ENCODE data around the gene DNM1L. TPM values are rescaled to one million over a fixed set of nuclear protein-coding genes. Genes with fewer than 3 reads are reported as not detected.

The DNM1L gene
- total and polyA plus RNA-seq, 2 donors, result 36.7 to 37.4 TPM

DNA sequence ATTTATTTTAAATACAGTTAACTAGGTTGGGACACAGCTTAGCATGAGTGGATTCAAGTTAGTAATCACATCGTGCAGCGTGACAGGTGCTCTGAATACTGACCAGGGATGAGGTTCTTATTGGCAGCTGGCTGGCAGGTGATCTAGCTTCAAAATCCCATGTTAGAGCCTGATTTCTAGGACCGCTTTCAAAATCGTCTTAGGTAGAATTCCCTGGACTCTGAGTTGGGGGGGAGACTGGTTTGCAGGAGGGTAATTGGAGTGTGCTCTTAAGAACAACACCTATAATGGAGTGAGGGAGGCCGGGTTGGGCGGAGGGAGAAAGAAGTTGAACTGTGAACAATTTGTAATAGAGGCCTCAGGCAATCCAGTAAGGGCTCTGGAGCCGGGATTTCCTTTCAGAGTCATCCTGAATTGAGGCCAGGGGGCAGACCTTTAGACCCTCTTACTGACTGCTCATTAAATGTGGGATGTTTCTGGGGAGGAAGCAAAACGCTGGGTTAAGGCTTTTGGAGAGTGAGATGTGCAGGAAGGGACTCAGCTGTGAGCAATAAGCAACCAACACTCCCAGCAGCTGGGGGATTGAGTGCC is 77.5 kb downstream of the DNM1L start:
- no peak for DNase-seq (ENCODE audit: low read depth in 6 of 9, low spot score in 9 of 9)
- Histone ChIP-seq H3K9me3 (ENCODE audit: control insufficient read depth in 2 of 2, insufficient read depth in 1 of 2, low read length in 1 of 2) (no peaks in the 10 kb centered on the region), H3K27me3 (ENCODE audit: control insufficient read depth in 2 of 2, insufficient read depth in 1 of 2, low read length in 1 of 2) (no peaks in the 10 kb centered on the region), H3K27ac (ENCODE audit: low read depth in 1 of 2, low read length in 1 of 2) (no peak overlapping the region), H3K4me3 (ENCODE audit: low read length in 2 of 2) (peak overlapping the region in 1 of 2 donors; percentile 98), H3K4me1 (ENCODE audit: control insufficient read depth in 2 of 2, insufficient read depth in 2 of 2, low read length in 2 of 2) (peaks cover 5 to 13% of the 10 kb centered on the region in 2 donors), H3K36me3 (ENCODE audit: control insufficient read depth in 2 of 2, insufficient read depth in 2 of 2, low read length in 1 of 2) (peaks cover 13% of the 10 kb centered on the region in 2 donors)
- 65% methylated on average over 8 of the region's 8 CpGs for WGBS

DNA sequence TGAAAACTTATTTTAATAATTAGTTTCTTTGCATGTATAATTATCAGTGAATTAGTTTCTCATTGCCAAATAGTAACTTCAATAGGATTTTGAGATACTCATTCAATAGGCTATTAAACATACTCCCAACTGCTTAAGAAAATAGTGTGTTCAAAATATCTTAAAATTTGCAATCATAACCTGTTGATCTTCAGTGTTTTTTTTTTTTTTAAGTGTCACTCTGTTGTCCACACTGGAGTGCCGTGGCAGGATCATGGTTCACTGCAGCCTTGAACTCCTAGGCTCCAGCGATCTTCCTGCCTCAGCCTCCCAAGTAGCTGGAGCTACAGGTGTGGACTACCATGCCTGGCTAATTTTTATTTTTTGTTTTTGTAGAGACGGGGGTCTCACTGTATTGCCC is 78.1 kb downstream of the DNM1L start:
- WGBS, result 97% methylated on average over 3 of the region's 3 CpGs
- H3K4me1 ChIP-seq (ENCODE audit: control insufficient read depth in 2 of 2, insufficient read depth in 2 of 2, low read length in 2 of 2), result peaks cover 5 to 13% of the 10 kb centered on the region in 2 donors
- no peak for DNase-seq (ENCODE audit: low read depth in 6 of 9, low spot score in 9 of 9)
- H3K27ac ChIP-seq (ENCODE audit: low read depth in 1 of 2, low read length in 1 of 2), result no peak overlapping the region
- H3K9me3 ChIP-seq (ENCODE audit: control insufficient read depth in 2 of 2, insufficient read depth in 1 of 2, low read length in 1 of 2), result no peaks in the 10 kb centered on the region
- no peak overlapping the region for H3K4me3 ChIP-seq (ENCODE audit: low read length in 2 of 2)
- peaks cover 7 to 9% of the 10 kb centered on the region in 2 donors for H3K36me3 ChIP-seq (ENCODE audit: control insufficient read depth in 2 of 2, insufficient read depth in 2 of 2, low read length in 1 of 2)
- H3K27me3 ChIP-seq (ENCODE audit: control insufficient read depth in 2 of 2, insufficient read depth in 1 of 2, low read length in 1 of 2), result no peaks in the 10 kb centered on the region

DNA sequence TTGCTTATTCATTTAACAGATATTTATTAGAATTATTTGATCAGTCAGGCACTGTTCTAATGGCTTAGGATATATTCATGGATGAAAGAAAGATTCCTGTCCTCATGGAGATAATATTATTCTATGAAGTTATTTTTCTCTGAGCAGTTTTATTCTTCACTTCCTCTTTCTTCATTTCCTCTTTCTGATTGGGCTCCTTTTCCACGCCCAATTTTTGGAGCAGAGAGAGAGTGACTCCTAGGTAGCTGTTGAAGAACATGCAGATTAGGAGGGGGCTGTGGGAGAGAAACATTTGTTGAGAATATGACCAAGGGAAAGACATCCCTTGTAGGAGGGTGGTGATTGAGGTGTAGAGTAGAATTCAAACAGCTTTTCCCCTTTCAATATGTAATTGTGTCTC is 82.6 kb downstream of the DNM1L start:
- no peaks in the 10 kb centered on the region for H3K4me1 ChIP-seq (ENCODE audit: control insufficient read depth in 2 of 2, insufficient read depth in 2 of 2, low read length in 2 of 2)
- no peak overlapping the region for H3K27ac ChIP-seq (ENCODE audit: low read depth in 1 of 2, low read length in 1 of 2)
- 7% methylated on average over 1 of the region's 1 CpG for WGBS
- H3K27me3 ChIP-seq (ENCODE audit: control insufficient read depth in 2 of 2, insufficient read depth in 1 of 2, low read length in 1 of 2), result no peaks in the 10 kb centered on the region
- no peak overlapping the region for H3K4me3 ChIP-seq (ENCODE audit: low read length in 2 of 2)
- DNase-seq (ENCODE audit: low read depth in 6 of 9, low spot score in 9 of 9), result no peak
- no peaks in the 10 kb centered on the region for H3K9me3 ChIP-seq (ENCODE audit: control insufficient read depth in 2 of 2, insufficient read depth in 1 of 2, low read length in 1 of 2)
- no peaks in the 10 kb centered on the region for H3K36me3 ChIP-seq (ENCODE audit: control insufficient read depth in 2 of 2, insufficient read depth in 2 of 2, low read length in 1 of 2)

DNA sequence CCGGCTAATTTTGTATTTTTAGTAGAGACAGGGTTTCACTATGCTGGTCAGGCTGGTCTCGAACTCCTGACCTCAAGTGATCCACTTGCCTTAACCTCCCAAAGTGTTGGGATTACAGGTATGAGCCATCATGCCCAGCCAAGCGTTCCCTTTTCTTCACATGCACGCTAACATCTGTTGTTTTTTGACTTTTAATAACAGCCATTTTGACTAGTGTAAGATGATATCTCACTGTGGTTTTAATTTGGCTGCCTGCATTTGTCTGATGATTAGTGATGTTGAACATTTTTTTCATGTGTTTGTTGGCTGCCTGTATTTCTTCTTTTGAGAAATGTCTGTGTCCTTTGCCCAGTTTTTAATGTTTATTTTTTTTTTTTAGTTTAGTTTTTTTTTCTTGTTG is 86.8 kb downstream of the DNM1L start:
- no peaks in the 10 kb centered on the region for H3K36me3 ChIP-seq (ENCODE audit: control insufficient read depth in 2 of 2, insufficient read depth in 2 of 2, low read length in 1 of 2)
- no peaks in the 10 kb centered on the region for H3K27me3 ChIP-seq (ENCODE audit: control insufficient read depth in 2 of 2, insufficient read depth in 1 of 2, low read length in 1 of 2)
- no peak overlapping the region for H3K4me3 ChIP-seq (ENCODE audit: low read length in 2 of 2)
- H3K9me3 ChIP-seq (ENCODE audit: control insufficient read depth in 2 of 2, insufficient read depth in 1 of 2, low read length in 1 of 2), result no peaks in the 10 kb centered on the region
- 81% methylated on average over 4 of the region's 4 CpGs for WGBS
- no peaks in the 10 kb centered on the region for H3K4me1 ChIP-seq (ENCODE audit: control insufficient read depth in 2 of 2, insufficient read depth in 2 of 2, low read length in 2 of 2)
- no peak overlapping the region for H3K27ac ChIP-seq (ENCODE audit: low read depth in 1 of 2, low read length in 1 of 2)
- no peak for DNase-seq (ENCODE audit: low read depth in 6 of 9, low spot score in 9 of 9)

DNA sequence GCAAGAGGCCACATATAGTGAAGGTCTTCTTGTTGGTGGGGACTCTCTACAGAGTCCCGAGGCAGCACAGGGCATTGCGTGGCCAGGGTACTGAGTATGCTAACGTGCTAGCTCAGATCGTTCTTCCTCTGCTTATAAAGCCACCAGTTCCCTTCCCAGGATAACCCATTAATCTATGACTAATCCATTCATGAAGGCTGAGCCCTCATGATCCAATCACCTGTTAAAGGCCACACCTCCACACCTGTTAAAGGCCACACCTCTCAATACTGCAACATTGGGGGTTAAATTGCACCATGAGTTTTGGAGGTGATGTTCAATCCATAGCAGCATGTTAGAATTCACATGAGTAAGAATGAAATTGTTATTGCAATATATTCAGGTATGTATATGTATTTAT is 89.4 kb downstream of the DNM1L start:
- no peak overlapping the region for H3K4me3 ChIP-seq (ENCODE audit: low read length in 2 of 2)
- H3K36me3 ChIP-seq (ENCODE audit: control insufficient read depth in 2 of 2, insufficient read depth in 2 of 2, low read length in 1 of 2), result no peaks in the 10 kb centered on the region
- H3K9me3 ChIP-seq (ENCODE audit: control insufficient read depth in 2 of 2, insufficient read depth in 1 of 2, low read length in 1 of 2), result no peaks in the 10 kb centered on the region
- 90% methylated on average over 4 of the region's 4 CpGs for WGBS
- DNase-seq (ENCODE audit: low read depth in 6 of 9, low spot score in 9 of 9), result no peak
- no peaks in the 10 kb centered on the region for H3K4me1 ChIP-seq (ENCODE audit: control insufficient read depth in 2 of 2, insufficient read depth in 2 of 2, low read length in 2 of 2)
- no peak overlapping the region for H3K27ac ChIP-seq (ENCODE audit: low read depth in 1 of 2, low read length in 1 of 2)
- H3K27me3 ChIP-seq (ENCODE audit: control insufficient read depth in 2 of 2, insufficient read depth in 1 of 2, low read length in 1 of 2), result no peaks in the 10 kb centered on the region

DNA sequence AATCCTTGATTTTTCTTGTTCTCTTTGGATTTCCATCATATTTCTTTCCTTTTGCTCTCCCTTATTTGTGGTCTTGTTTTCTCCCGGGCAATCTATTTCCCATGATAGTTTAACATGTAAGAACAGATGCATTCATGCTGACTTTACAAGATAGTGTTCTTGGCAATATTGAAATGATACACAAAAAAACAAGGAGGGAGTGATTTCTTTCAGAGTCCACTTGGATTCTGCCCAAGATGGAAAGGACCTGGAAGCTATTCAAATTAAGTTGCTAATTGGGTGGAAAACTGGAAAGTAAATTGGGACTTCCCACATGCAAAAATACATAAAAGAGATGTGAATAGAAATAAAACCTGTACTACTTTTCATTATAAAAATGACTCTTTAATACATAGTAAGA is 91.0 kb downstream of the DNM1L start:
- Histone ChIP-seq H3K27me3 (ENCODE audit: control insufficient read depth in 2 of 2, insufficient read depth in 1 of 2, low read length in 1 of 2) (no peaks in the 10 kb centered on the region), H3K27ac (ENCODE audit: low read depth in 1 of 2, low read length in 1 of 2) (no peak overlapping the region), H3K9me3 (ENCODE audit: control insufficient read depth in 2 of 2, insufficient read depth in 1 of 2, low read length in 1 of 2) (no peaks in the 10 kb centered on the region), H3K4me1 (ENCODE audit: control insufficient read depth in 2 of 2, insufficient read depth in 2 of 2, low read length in 2 of 2) (no peaks in the 10 kb centered on the region), H3K36me3 (ENCODE audit: control insufficient read depth in 2 of 2, insufficient read depth in 2 of 2, low read length in 1 of 2) (no peaks in the 10 kb centered on the region), H3K4me3 (ENCODE audit: low read length in 2 of 2) (no peak overlapping the region)
- DNase-seq (ENCODE audit: low read depth in 6 of 9, low spot score in 9 of 9), result peak in 1 of 9 donors; percentile 15
- WGBS, result 89% methylated on average over 1 of the region's 1 CpG

DNA sequence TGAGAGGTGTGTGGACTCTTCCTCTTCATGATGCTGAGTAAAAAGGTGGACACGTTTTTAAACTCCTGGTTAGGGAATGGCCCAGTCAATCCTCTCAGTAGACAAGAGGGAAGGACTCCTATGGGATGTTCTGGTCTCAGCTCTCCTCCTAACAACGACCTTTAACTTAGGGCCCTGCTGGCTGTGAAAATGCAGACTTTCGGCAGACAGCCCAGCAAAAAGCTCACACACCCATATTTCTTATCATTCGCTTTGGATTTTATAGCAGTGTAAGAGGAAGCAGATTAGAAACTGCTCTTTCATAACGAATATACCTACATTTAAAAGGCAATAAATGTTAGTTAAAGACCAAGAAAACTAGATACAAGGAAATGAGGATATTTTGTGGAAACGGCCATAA is 94.6 kb downstream of the DNM1L start:
- H3K36me3 ChIP-seq (ENCODE audit: control insufficient read depth in 2 of 2, insufficient read depth in 2 of 2, low read length in 1 of 2), result no peaks in the 10 kb centered on the region
- no peaks in the 10 kb centered on the region for H3K27me3 ChIP-seq (ENCODE audit: control insufficient read depth in 2 of 2, insufficient read depth in 1 of 2, low read length in 1 of 2)
- no peak overlapping the region for H3K4me3 ChIP-seq (ENCODE audit: low read length in 2 of 2)
- no peaks in the 10 kb centered on the region for H3K4me1 ChIP-seq (ENCODE audit: control insufficient read depth in 2 of 2, insufficient read depth in 2 of 2, low read length in 2 of 2)
- no peaks in the 10 kb centered on the region for H3K9me3 ChIP-seq (ENCODE audit: control insufficient read depth in 2 of 2, insufficient read depth in 1 of 2, low read length in 1 of 2)
- H3K27ac ChIP-seq (ENCODE audit: low read depth in 1 of 2, low read length in 1 of 2), result no peak overlapping the region
- DNase-seq (ENCODE audit: low read depth in 6 of 9, low spot score in 9 of 9), result no peak
- WGBS, result 82% methylated on average over 6 of the region's 6 CpGs

DNA sequence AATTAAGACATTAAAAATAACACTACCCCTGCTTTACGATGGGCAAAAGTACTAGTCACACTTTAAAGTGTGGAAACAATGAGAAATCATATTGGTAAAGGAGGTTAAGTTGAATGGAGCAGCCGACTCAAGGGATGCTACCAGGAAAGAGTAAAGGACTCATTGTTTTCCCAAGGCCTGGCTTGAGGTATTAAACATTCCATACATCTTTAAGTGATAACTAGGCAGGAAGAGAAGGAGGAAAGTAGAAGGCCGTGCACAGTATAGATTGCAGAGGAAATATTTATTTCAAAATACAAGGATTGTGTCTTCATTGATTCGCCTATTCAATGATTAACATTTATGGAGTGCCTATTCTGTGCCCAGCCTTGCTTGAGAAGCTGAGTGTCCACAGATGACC is 97.2 kb downstream of the DNM1L start:
- H3K36me3 ChIP-seq (ENCODE audit: control insufficient read depth in 2 of 2, insufficient read depth in 2 of 2, low read length in 1 of 2), result no peaks in the 10 kb centered on the region
- H3K27me3 ChIP-seq (ENCODE audit: control insufficient read depth in 2 of 2, insufficient read depth in 1 of 2, low read length in 1 of 2), result no peaks in the 10 kb centered on the region
- no peak for DNase-seq (ENCODE audit: low read depth in 6 of 9, low spot score in 9 of 9)
- no peak overlapping the region for H3K4me3 ChIP-seq (ENCODE audit: low read length in 2 of 2)
- H3K27ac ChIP-seq (ENCODE audit: low read depth in 1 of 2, low read length in 1 of 2), result no peak overlapping the region
- 92% methylated on average over 4 of the region's 4 CpGs for WGBS
- H3K4me1 ChIP-seq (ENCODE audit: control insufficient read depth in 2 of 2, insufficient read depth in 2 of 2, low read length in 2 of 2), result peaks cover 0 to 2% of the 10 kb centered on the region in 2 donors
- H3K9me3 ChIP-seq (ENCODE audit: control insufficient read depth in 2 of 2, insufficient read depth in 1 of 2, low read length in 1 of 2), result no peaks in the 10 kb centered on the region

DNA sequence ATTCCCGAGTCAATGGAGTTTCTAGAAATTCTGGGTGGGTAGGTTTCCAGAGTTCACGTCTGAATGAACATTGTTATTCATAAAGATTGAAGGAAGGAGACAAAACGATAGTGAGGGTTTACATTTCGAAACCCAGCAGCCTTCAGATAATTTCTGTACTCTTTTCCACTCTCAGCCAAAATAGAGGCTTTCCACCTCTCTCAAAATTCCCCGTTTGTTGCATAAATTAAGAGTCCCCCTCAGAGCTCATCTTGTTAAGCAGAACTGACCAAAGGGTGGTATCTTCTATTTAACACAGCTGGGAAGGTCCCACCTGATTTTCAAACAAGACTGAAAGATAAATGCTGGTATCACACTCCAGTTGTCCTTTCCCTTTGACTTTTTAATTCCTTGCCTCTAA is 98.1 kb downstream of the DNM1L start:
- Histone ChIP-seq H3K4me1 (ENCODE audit: control insufficient read depth in 2 of 2, insufficient read depth in 2 of 2, low read length in 2 of 2) (peaks cover 0 to 2% of the 10 kb centered on the region in 2 donors), H3K27me3 (ENCODE audit: control insufficient read depth in 2 of 2, insufficient read depth in 1 of 2, low read length in 1 of 2) (no peaks in the 10 kb centered on the region), H3K36me3 (ENCODE audit: control insufficient read depth in 2 of 2, insufficient read depth in 2 of 2, low read length in 1 of 2) (no peaks in the 10 kb centered on the region), H3K27ac (ENCODE audit: low read depth in 1 of 2, low read length in 1 of 2) (no peak overlapping the region), H3K4me3 (ENCODE audit: low read length in 2 of 2) (no peak overlapping the region), H3K9me3 (ENCODE audit: control insufficient read depth in 2 of 2, insufficient read depth in 1 of 2, low read length in 1 of 2) (no peaks in the 10 kb centered on the region)
- no peak for DNase-seq (ENCODE audit: low read depth in 6 of 9, low spot score in 9 of 9)
- 85% methylated on average over 5 of the region's 5 CpGs for WGBS
